Stimulated activated CD4-positive, alpha-beta T cell treated with anti-CD3 and anti-CD28 coated beads, Interleukin-15, amount 100 ng/mL, for 24 hours (primary cell): Measurements from ENCODE around the gene PERM1.
"Not testable (repeated sequence)": the region's sequence is repeated elsewhere in the genome, so short reads cannot be mapped to it uniquely, and the experiment has no call there.

ENCODE experiments used
- DNase-seq: peaks from one replicate; pipeline ENCODE4 v3.0.0-alpha.2; 2020

PERM1 gene

DNA sequence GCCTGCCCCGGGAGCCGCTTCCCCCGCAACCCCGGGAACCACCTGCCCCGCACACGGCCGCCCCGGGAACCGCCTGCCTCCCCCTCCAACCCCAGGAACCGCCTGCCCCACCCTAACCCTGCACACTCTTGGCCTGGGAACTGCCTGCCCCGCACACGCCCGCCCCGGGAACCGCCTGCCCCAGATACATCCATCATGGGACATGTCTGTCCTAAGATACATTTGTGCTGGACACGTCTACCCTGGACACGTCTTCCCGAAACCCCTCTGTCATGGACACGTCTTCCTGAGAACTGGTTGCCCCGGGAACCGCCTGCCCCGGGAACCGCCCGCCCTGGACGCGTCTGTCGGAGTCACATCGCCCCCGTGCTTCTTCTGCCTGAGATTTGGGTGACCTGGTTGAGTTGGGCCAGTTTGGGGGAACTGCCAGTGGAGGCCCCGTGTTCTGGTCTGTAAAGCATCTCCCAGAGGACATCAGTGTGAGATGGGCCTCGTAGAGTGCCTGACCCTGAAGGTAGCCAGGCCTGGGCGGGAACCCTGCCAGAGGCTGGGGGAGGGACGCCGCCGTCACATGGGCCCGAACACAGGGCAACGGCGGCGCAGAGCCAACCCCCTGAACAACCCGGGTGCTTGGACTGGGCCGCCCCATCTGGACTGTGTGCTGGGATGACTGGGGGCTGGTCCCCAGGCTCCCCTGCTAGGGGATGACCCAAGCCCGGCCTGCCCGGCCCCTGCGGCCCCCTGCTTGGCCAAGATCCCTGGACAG lies 3.6 kb downstream of the PERM1 start:
- DNase-seq, result no peak

DNA sequence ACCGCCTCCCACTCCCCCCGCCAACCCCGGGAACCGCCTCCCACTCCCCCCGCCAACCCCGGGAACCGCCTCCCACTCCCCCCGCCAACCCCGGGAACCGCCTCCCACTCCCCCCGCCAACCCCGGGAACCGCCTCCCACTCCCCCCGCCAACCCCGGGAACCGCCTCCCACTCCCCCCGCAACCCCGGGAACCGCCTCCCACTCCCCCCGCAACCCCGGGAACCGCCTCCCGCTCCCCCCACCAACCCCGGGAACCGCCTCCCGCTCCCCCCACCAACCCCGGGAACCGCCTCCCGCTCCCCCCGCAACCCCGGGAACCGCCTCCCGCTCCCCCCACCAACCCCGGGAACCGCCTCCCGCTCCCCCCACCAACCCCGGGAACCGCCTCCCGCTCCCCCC lies 5.1 kb downstream of the PERM1 start:
- not testable (repeated sequence) for DNase-seq

DNA sequence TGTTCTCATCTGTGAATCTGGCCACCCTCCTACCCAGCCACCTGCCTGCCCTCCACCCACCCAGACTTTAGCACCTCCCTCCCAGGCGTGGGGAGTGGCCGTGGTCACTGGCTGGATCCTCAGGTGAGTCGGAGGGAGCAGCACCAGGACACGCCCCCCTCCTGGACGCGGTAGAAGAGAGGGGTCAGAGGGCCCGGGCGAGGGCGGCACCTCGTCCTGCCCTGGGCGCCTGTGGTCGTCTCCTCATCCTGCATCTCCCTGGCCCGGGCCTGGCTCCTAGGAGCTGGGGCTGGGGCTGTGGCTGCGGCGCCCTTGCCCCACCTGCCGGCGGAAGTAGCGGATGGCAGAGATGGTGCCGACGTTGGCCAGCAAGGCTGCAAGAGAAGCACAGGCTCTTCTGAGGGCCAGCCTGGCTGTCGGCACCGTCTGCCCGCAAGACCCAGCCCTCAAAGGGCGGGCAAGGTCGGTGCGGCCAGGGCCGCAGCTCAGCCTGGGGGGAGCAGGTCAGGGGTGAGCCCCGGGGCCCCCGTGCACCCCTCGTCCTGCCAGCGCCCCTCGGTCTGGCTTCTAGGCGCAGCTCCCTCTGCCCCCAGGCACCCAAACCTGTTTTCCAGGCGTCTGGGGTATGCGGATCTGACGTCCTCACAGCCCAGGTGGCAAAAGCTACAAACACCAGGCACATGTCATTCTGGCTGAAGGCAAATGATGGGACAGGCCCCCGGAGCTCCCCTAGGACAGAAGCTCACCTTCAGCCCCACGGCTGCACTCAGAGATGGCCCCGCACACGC lies 5.8 kb downstream of the PERM1 start:
- peak; percentile 79 for DNase-seq

DNA sequence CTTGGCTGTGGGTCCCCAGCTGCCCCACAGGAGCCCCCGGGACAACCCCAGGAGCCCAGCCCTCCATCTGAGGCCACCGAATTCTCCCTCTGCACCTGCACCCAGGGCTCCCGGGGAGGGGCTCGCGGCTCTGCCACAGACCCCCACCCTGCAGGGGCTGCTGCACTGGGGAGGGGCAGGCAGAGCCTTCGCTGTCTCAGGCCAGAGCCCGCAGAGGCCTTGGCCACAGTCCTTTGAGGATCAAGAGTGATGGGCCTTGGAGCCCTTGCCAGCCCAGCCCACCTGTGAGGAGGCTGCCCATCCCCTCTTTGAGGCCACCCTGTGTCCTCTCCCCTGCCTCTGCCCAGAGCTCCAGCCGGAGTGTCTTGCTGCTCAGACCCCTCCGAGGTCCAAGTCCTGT lies 6.5 kb downstream of the PERM1 start:
- no peak for DNase-seq

DNA sequence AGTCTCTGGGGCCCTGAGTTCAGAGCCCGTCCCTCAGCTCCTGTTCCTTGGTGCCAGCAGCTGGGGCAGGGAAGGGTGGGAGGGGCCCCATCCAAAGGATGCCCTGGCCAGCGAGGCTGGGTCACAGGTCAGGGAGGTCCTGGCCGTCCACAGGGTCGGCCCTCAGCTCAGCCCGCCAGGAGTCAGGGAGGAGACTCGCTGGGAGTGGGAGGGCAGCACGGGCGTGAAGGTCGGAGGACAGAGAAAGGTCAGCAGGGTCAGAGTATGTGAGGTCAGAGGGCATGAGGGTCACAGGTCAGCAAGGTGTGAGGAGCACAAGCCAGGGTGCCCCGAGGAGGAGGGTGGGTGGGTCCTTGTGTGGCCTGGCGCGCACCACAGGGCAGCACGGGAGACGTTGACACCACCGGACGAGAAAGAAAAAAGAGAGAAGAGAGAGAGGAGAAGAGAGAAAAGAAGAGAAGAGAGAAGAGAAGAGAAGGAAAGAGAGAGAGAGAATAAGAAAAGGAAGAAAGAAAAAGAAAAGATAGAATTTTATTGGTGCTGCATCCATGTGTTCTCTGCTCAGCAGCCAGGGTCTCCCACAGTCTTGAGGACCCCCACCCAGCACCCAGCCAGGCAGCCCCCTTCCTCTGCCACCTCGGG lies 7.1 kb downstream of the PERM1 start:
- DNase-seq, result no peak

DNA sequence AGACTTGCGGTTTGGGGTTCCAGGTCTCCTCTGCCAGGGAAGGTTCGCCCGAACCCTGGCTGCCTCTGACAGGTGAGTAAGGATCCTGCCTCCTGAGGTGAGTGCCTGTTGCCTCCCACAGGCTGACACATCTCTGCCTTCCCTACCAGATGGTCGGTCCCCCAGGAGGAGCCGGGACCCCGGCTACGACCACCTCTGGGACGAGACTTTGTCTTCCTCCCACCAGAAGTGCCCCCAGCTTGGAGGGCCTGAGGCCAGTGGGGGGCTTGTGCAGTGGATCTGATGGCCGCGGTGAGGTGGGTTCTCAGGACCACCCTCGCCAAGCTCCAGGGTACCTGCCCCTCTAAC lies 7.6 kb downstream of the PERM1 start:
- DNase-seq, result no peak

DNA sequence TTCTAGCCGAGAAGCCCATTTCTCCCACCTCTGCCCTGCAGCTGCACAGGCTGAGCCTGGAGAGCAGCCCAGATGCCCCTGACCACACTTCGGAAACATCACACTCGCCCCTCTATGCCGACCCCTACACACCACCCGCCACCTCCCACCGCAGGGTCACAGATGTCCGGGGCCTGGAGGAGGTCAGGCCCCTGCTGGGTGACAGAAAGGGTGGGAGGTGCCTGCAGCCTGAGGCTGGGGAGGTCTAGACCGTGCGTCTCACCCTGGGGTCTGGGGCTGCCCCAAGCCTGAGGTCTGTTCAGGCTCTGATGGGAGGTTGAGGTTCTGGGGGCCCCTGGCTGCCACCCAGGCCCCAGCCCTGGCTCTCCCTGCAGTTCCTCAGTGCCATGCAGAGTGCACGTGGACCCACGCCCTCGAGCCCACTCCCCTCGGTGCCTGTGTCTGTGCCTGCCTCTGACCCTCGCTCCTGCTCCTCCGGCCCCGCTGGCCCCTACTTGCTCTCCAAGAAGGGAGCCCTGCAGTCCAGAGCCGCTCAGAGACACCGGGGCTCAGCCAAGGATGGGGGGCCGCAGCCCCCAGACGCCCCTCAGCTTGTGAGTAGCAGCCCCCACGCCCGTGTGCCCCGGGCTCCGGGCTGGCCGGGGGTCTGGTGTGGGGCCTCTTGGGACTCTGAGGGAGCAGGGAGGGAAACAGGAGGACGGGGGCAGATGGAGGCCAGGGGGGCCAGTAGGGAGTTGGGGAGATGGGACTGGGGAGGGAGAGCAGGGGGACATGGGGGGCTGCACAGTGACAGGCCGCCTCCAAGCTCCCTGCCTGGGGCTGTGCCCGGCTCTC lies 8.2 kb downstream of the PERM1 start:
- no peak for DNase-seq

DNA sequence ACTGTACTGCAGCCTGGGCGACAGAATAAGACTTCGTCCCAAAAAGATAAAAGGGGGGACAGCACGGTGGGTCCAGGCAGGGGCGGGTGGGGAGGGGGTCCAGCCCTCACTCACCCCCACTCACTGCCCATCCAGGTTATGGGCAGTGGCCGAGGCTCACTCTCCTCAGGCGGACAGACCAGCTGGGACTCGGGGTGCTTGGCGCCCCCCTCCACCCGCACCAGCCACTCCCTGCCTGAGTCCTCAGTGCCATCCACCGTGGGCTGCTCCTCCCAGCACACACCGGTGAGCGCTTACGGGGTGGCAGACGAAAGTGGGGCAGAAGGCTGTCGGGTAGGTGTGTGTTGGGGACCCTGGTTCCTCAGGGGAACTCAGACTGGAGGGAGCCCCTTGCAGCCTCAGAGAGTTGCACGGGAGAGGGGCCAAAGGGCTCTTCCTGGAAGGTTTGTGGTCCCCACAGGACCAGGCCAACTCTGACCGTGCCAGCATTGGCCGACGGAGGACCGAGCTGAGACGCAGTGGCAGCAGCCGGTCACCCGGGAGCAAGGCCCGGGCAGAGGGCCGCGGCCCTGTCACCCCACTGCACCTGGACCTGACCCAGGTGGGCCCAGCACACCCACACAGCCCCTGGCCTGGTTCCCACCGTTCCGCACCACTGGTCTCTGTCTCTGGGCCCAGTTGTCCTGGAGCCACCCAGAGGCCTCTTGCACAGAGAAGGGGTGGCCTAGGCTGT lies 9.0 kb downstream of the PERM1 start:
- DNase-seq, result no peak

DNA sequence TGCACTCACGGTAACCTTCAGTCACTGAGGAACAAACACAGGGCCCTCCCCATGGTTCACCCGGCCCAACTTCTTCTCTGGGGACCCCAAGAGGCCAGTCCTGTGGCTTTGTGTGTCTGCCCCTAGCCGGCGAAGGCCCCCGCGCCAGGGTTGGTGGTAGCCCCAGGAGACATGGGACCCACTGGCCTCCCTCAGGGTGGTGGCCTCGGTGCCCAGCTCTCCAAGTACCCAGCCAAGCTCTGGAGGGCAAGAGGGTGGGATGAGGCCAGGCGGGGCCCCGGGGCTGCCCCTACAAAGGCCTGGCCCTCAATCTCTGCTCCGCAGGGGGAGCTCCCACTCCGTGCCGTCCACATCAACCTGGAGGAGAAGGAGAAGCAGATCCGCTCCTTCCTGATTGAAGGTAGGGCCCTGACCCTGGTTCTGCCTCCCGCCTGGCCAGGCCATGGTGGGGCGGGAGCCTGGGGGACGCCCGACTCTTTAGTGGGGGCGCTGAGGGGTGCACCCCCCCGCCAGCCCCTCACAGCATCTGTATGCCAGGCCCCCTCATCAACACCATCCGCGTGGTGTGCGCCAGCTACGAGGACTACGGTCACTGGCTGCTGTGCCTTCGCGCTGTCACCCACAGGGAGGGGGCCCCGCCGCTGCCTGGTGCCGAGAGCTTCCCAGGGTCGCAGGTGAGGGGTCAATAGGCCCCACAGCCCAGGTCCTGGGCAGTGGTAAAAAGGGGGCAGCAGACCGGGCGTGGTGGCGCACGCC lies 10.0 kb downstream of the PERM1 start:
- no peak for DNase-seq

DNA sequence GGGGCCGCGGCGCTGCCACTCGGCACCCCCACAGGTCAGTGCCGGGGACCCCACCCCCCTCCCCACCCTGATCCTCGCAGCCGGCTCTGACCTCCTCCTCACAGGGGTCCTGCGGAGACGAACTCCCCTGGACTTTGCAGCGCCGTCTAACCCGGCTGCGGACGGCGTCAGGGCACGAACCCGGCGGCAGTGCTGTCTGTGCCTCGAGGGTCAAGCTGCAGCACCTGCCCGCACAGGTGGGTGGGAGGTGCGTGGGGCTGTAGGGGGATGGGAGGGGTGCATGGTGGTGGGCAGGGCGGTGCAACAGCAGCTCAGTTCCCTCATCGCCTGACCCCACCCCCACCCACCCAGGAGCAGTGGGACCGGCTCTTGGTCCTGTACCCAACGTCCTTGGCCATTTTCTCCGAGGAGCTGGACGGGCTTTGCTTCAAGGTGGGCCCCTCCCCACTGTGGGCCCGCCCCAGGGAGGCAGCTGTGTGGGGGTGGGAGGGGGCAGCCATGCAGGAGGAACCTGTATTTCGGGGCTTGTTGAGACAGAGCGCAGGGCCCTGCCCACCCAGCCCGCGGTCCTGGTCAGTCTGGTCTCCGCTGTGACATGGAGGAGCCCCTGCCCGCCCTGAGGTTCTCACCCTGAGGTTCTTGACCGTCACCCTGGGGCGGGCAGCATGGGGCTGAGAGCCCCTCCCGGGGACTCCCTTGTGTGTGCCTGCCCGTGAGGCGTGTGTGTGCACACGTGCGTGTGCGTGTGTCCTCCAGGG lies 10.7 kb downstream of the PERM1 start:
- DNase-seq, result no peak

DNA sequence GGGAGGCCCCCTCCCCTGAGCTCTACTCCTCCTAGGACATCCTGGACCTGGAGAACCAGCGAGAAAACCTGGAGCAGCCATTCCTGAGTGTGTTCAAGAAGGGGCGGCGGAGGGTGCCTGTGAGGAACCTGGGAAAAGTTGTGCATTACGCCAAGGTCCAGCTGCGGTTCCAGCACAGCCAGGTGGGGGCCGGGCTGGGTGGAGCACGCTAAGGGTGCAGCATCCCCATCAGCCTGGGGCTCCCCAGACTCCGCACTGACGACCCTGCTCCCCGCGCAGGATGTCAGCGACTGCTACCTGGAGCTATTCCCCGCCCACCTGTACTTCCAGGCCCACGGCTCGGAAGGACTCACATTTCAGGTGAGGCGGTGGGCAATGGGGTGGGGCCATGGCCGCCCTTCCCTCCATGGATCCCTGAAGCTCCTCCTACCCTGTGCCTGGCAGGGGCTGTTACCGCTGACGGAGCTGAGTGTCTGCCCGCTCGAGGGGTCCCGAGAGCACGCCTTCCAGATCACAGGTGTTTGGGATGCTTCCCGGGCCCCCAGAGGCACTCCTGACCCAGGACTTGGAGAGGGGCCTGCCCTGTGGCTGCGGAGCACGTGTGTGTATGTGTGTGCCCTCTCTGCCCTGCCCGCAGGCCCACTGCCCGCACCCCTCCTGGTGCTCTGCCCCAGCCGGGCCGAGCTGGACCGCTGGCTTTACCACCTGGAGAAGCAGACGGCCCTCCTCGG lies 11.5 kb downstream of the PERM1 start:
- DNase-seq, result no peak

DNA sequence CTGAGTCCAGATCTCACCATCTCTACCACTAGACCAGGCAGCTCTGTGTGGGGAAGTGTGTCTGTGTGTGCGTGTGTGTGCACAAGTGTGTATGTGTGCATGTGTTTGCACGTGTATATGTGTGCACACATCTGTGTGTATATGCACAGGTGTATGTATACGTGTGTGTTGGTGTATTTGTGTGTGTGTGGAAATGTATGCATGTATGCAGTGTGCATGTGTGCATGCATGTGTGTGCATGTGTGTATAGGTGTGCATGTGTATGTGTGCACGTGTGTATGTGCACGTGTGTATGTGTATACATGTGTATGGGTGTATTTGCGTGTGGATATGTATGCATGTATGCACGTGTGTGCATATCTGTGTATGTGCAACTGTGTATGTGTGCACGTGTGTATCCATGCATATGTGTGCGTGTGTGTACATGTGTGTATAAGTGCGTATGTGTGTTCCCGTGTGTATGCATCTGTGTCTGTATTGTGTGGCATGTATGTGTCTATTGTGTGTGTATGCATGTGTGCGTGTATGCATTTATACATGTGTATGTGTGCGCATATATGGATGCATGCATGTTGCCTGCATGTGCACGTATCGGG lies 12.5 kb downstream of the PERM1 start:
- DNase-seq, result no peak

DNA sequence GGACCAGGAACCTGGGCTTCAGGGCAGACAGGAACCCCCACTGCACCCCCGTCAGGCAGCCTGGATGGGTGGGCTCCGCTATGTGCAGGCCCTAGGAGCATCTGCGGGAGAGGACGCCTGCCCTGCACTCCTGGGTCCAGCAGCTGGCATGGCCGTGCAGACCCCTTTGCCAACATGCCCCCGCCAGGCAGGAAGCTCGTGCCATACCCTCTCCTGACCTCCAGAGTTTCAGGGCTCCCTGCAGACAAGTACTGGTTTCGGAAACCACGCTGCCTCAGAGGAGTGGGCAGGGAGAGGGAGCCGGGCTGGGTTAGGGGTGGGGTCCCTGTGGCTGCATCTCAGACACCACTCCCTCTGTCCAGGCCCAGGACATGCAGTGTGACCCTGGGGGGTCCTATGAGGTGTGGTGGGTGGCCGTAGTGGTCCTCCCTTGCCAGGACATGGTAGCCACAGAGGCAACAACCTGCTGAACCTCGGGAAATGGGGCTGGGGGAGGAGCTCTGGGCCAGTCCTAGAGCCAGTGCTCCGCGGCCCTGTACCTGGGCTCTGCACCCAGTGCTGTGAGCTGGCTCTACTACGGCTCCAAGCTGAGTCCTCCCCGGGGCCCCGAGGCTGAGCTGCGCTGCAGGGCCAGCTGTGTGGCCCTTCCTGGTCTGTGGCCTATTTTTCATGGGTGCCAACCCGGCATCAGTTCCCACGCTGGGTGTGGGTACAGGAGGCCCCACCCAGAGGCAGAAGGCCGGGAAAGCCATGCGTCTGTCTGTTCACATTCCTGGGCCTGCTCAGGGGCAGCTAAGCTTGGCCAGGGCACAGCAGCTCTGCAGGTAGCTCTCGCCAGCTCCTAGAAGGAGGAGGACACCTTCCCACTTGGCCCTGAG lies 14.2 kb downstream of the PERM1 start:
- DNase-seq, result no peak

DNA sequence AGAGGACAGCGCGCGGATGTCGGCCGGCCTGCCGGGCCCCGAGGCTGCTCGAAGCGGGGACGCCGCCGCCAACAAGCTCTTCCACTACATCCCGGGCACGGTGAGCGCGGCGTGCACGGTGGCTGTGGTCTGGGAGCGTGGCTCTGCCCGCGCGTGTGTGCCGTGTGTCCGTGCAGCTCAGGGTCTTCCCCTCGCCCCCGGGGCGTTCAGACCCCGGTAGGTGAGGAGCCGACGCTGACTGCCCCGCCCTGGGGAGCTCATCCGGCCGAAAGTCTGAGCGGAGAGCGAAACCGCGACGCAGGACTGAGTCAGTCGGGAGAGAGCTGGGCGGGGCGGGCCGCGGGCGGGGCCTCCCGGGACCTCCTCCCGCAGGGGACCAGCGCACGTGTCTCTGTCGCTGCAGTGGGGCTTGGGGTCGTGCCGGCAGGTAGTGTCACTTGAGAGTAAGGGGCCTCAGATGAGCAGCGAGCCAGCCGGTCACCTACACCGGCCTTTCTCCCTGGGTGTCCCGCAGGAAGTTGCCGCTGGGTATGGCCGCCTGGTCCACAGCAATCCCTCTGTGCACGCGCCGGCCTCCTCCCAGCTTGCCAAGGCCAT lies 15.1 kb downstream of the PERM1 start:
- peak; percentile 93 for DNase-seq

DNA sequence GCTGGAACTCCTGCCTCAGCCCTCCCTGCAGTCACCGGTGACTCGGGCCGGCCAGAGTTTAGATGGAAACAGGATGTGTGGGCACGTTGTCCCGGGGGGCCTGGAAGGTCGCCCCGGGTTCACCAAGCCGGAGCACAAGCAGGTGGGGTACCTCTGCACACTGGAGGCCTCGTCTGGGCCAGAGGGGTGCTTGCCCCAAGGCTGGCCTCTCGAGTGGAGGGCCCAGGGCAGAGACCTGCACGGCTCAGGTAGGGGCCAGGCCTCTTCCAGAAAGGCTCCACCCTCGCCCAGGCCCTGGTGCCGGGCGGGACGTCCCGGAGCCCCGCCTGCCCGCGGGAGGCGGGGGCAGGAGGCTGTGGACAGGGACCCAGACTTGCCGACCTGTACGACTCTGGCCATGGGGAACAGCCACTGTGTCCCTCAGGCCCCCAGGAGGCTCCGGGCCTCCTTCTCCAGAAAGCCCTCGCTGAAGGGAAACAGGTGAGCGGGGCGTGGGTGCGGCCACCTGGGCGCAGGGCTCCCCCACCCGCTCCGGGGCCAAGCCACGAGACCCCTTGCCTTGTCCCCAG lies 15.7 kb downstream of the PERM1 start, which contains the start of gene PLEKHN1:
Gene PLEKHN1 (plus strand): TSS at position 348 of the 569 bp plus-strand sequence. CDS start 50 bp downstream, at position 398.
- DNase-seq, result peak; percentile 64

DNA sequence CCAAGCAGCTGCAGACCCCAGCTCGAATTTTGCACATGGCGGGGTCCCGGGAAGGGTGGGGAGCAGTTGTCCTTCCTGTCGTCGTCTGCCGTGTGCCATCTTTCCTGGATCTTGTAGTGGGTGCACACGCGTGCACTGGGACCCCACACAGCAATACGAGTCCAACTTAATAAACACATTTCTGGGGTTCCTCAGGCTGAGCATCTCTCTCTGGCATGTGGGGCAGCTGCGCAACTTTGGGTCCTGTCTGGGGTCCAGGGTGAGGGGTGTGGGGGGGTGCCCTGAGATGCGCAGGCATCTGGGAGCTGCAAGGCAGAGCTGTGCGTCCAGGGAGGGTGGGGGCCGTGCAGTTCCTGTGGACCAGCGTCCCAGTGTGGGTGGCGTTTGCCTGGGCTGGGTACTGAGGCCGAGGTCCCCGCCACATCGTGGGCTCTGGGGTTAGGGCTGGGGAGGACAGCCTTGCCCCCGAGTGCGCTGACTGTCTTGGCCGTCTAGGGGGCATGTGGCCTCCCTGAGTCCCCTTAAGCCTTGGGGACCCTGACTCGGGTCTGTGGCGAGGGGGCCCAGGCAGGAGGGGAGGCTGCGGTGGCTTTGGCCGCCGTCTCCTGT lies 16.3 kb downstream of the PERM1 start:
- DNase-seq, result no peak
